ENCODE data around the gene GPT2.

GPT2 gene

DNA sequence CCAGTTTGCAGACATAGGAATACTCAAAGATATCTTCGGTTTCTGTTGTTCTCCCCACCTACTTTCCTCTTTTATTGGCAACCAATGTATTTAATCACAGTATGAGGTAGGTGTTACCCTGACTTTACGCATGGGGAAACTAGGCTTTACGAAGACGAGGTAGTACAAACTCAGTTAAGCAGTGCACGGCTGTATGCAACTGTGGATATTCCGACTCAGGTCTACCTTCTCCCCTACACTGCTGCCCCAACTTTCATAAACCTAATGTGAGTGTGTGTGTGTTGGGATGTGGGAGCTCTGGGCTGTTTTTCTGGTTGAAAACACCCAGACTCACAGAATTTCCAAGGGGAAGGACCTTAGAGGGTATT, 1.2 kb upstream of the GPT2 start:
- TF ChIP-seq, protein P1, sequence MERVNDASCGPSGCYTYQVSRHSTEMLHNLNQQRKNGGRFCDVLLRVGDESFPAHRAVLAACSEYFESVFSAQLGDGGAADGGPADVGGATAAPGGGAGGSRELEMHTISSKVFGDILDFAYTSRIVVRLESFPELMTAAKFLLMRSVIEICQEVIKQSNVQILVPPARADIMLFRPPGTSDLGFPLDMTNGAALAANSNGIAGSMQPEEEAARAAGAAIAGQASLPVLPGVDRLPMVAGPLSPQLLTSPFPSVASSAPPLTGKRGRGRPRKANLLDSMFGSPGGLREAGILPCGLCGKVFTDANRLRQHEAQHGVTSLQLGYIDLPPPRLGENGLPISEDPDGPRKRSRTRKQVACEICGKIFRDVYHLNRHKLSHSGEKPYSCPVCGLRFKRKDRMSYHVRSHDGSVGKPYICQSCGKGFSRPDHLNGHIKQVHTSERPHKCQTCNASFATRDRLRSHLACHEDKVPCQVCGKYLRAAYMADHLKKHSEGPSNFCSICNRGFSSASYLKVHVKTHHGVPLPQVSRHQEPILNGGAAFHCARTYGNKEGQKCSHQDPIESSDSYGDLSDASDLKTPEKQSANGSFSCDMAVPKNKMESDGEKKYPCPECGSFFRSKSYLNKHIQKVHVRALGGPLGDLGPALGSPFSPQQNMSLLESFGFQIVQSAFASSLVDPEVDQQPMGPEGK (CRISPR knock-in tag; IDR thresholded peaks at IDR 0.05; ENCODE audit: borderline replicate concordance): no peak
- no peak for TF ChIP-seq ZFP3 (CRISPR knock-in tag; IDR thresholded peaks at IDR 0.05)
- no peak for TF ChIP-seq ZFP30 (CRISPR knock-in tag; IDR thresholded peaks at IDR 0.05)
- TF ChIP-seq, protein P2, sequence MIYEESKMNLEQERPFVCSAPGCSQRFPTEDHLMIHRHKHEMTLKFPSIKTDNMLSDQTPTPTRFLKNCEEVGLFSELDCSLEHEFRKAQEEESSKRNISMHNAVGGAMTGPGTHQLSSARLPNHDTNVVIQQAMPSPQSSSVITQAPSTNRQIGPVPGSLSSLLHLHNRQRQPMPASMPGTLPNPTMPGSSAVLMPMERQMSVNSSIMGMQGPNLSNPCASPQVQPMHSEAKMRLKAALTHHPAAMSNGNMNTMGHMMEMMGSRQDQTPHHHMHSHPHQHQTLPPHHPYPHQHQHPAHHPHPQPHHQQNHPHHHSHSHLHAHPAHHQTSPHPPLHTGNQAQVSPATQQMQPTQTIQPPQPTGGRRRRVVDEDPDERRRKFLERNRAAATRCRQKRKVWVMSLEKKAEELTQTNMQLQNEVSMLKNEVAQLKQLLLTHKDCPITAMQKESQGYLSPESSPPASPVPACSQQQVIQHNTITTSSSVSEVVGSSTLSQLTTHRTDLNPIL (CRISPR knock-in tag; IDR thresholded peaks at IDR 0.05; ENCODE audit: low read depth): no peak
- no peak for TF ChIP-seq TCF4 (CRISPR knock-in tag; IDR thresholded peaks at IDR 0.05; ENCODE audit: borderline replicate concordance)
- no peak for TF ChIP-seq TSHZ2 (CRISPR knock-in tag; IDR thresholded peaks at IDR 0.05)
- no peak for TF ChIP-seq ESRRG (CRISPR knock-in tag; IDR thresholded peaks at IDR 0.05)
- no peak for TF ChIP-seq ZNF8 (CRISPR knock-in tag; IDR thresholded peaks at IDR 0.05)
- ATAC-seq: no peak

DNA sequence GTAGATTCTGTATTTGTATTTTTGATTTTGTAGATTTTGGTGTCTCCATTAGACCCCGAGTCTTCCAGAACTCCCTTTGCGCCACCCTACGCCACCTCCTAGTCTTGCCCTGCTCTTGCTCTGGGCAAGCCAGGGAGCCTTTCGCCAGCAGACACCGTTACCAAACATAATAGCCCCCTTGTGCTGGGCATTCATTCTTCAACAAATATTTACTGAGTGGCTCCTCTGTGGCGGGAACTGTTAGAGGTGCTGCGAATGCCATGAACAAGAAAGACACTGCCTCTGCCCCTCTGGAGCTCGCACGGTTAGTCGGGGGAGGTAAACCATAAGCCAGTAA, 841 bp upstream of the GPT2 start:
- TF ChIP-seq TCF4 (CRISPR knock-in tag; IDR thresholded peaks at IDR 0.05; ENCODE audit: borderline replicate concordance) (no peak), ZNF8 (CRISPR knock-in tag; IDR thresholded peaks at IDR 0.05) (no peak), ARNTL (CRISPR knock-in tag; IDR thresholded peaks at IDR 0.05; ENCODE audit: borderline replicate concordance, low read depth) (no peak), ZNF70 (CRISPR knock-in tag; IDR thresholded peaks at IDR 0.05) (no peak), OSR1 (CRISPR knock-in tag; IDR thresholded peaks at IDR 0.05) (no peak), ZFP3 (CRISPR knock-in tag; IDR thresholded peaks at IDR 0.05) (no peak), CSDC2 (CRISPR knock-in tag; IDR thresholded peaks at IDR 0.05) (no peak), ISL1 (CRISPR knock-in tag; IDR thresholded peaks at IDR 0.05) (no peak), PPARA (CRISPR knock-in tag; IDR thresholded peaks at IDR 0.05; ENCODE audit: borderline replicate concordance) (no peak), GLIS3 (CRISPR knock-in tag; IDR thresholded peaks at IDR 0.05) (no peak), TSHZ2 (CRISPR knock-in tag; IDR thresholded peaks at IDR 0.05) (no peak), RARB (CRISPR knock-in tag; IDR thresholded peaks at IDR 0.05) (no peak), BACH2 (CRISPR knock-in tag; IDR thresholded peaks at IDR 0.05; ENCODE audit: borderline replicate concordance) (no peak)
- TF ChIP-seq, protein P3, sequence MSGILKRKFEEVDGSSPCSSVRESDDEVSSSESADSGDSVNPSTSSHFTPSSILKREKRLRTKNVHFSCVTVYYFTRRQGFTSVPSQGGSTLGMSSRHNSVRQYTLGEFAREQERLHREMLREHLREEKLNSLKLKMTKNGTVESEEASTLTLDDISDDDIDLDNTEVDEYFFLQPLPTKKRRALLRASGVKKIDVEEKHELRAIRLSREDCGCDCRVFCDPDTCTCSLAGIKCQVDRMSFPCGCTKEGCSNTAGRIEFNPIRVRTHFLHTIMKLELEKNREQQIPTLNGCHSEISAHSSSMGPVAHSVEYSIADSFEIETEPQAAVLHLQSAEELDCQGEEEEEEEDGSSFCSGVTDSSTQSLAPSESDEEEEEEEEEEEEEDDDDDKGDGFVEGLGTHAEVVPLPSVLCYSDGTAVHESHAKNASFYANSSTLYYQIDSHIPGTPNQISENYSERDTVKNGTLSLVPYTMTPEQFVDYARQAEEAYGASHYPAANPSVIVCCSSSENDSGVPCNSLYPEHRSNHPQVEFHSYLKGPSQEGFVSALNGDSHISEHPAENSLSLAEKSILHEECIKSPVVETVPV (CRISPR knock-in tag; IDR thresholded peaks at IDR 0.05): no peak
- TF ChIP-seq, protein P2 (CRISPR knock-in tag; IDR thresholded peaks at IDR 0.05; ENCODE audit: low read depth): no peak
- no peak for ATAC-seq
